D721Med (cell line): ENCODE data around the gene LRRC53.

Experiments used
- DNase-seq: peaks from one replicate; pipeline ENCODE4 v3.0.0; 2011; ENCODE audit warnings: low spot score; ENCODE audit not compliant: insufficient read length
- FAIRE-seq: peaks from 2 replicates; lab custom pipeline; 2011; peaks lifted over from hg19 to GRCh38; lab: Jason Lieb, UNC
- TF ChIP-seq, protein P1 (sequence below): IDR thresholded peaks from 2 replicates; pipeline ENCODE4 v1.5.1; 2012; ENCODE audit warnings: mild to moderate bottlenecking, control low read depth; ENCODE audit not compliant: insufficient read depth; ENCODE audit errors: missing control alignments

Gene LRRC53

DNA sequence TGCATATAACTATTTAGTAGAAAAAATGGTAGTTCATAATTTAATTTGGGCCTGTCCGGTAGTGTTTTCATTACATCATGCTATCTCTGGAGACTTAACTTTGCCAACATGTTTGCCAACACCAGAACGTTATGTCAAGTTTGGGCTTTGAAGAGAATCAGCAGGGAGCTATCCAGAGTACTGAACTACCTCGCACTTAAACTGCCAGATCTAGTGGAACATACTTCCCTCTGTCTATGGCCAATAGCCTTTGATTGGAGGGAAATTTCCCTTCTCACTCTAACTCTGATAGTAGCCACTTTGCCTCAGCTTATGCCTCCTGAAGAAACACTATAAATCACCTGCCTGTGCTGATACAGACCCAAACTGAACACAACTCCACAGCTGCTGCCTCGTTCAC, 10.0 kb downstream of the LRRC53 start:
- no peak for DNase-seq
- TF ChIP-seq, protein P1, sequence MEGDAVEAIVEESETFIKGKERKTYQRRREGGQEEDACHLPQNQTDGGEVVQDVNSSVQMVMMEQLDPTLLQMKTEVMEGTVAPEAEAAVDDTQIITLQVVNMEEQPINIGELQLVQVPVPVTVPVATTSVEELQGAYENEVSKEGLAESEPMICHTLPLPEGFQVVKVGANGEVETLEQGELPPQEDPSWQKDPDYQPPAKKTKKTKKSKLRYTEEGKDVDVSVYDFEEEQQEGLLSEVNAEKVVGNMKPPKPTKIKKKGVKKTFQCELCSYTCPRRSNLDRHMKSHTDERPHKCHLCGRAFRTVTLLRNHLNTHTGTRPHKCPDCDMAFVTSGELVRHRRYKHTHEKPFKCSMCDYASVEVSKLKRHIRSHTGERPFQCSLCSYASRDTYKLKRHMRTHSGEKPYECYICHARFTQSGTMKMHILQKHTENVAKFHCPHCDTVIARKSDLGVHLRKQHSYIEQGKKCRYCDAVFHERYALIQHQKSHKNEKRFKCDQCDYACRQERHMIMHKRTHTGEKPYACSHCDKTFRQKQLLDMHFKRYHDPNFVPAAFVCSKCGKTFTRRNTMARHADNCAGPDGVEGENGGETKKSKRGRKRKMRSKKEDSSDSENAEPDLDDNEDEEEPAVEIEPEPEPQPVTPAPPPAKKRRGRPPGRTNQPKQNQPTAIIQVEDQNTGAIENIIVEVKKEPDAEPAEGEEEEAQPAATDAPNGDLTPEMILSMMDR = no peak
- FAIRE-seq = no peak

DNA sequence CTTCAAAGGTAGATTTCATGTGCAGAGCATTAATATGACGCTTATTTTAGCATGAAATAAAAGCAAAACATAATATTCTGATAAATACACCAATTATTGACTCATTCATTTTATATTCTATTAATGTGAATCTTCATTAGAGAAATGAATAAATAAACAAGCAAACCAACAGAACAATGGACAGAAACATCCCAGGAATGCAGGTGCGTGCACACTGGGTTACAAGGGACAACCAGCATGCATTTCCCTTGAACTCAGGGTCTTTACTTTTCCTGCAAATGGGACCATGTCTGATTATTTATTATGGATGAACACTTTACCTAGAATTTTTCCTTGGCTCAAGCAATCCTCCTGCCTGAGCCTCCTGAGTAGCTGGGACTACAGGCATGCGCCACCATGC, 13.5 kb downstream of the LRRC53 start:
- no peak for FAIRE-seq
- no peak for DNase-seq
- TF ChIP-seq, protein P1 = no peak

DNA sequence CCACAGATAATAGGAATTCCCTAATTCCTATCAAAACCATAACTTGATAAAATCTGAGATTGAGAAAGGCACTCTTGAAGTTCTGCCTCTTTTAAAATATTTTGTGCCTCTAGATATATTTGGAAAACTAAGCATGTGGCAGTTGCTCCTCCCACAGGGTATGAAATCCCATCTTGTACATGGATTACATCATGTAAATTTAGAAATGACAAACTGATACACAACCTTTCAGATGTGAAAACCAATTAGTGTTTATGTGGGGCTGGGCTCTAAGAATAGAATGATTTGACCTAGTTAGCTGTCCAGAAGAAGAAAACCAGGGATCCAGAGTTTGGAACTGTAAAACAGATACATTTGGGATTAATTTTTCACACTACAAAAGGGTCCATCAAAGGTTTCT, 15.7 kb downstream of the LRRC53 start:
- DNase-seq (no peak), FAIRE-seq (no peak)
- TF ChIP-seq, protein P1 = no peak

DNA sequence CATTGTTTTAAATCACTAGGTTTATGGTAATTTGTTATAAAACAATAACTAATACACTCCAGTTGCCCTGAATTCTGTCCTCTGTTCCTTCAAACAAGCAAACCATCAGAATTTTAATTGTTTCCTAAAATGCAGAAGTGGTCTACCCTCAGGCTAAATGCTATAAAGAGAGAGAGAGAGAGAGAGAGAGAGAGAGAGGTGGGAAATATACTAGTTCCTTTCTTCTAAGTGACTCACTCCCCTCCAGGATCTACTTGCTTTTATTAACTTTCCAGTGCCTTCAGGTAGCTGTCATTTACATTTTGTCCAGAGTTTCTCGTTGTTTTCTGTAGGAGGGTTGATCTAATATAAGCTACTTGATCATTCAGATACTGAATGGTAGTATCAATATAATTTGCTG, 26.4 kb downstream of the LRRC53 start:
- FAIRE-seq (no peak), DNase-seq (no peak)
- TF ChIP-seq, protein P1 = no peak

DNA sequence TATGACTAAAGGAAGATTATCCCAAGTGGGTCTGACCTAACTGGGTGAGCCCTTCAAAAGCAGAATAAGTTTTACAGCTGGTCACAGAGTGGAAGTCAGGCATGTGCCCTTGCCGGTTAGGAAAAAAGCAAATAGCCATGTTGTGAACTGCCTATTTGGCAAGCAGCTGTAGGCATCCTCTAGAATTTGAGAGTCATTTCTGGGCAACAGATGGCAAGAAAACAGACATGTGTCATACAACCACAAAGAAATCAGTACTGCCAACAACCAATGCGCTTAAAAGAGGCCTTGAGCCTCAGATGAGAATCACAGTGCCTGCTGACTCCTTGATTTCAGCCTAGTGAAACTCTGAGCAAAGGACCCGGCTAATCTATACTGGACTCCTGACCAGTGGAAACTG, 26.8 kb downstream of the LRRC53 start:
- FAIRE-seq = no peak
- TF ChIP-seq, protein P1 = no peak
- no peak for DNase-seq

DNA sequence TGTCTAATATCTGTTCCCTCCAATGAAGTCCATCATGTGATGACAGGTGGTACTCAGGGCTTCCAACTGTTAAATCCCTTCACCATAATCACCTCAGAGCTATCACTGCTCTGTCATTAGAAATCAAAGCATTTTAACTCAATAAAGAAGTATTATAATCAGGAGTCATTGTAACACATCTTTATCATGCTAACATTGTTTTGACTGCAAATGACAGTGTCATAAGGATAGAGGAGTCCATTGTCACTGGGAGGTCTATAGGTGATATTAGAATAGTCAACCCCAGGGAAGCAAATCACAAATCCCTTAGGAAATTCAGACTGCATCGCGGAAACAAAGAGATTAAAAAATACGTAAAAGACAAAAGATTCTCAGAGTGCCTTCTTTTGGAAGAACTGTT, 30.8 kb downstream of the LRRC53 start:
- DNase-seq (no peak), FAIRE-seq (no peak)
- TF ChIP-seq, protein P1 = no peak

DNA sequence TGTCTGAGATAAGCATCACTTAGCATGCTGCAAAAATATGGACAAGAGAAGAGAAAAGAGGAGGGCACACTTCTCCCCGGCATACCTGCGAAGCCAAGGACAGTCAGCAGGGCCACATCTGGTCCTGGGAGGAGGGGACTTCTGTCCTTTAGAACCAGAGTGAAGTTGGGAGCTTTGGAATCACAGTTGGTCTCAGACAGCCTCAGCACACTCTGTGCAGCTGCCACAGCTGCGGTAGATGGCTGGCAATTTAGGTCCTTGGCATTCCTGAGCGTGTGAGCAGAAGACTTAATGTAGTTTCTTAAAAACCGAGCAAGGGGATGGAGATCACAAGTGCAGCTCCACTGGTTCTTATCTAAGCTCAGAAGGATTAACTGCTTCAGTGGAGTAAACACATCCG, 32.3 kb downstream of the LRRC53 start:
- FAIRE-seq (no peak), DNase-seq (no peak)
- TF ChIP-seq, protein P1 = no peak
